ENCODE measurements around the gene GPC3.
"Not testable (repeated sequence)": the region's sequence is repeated elsewhere in the genome, so short reads cannot be mapped to it uniquely, and the experiment has no call there.

The GPC3 gene

DNA sequence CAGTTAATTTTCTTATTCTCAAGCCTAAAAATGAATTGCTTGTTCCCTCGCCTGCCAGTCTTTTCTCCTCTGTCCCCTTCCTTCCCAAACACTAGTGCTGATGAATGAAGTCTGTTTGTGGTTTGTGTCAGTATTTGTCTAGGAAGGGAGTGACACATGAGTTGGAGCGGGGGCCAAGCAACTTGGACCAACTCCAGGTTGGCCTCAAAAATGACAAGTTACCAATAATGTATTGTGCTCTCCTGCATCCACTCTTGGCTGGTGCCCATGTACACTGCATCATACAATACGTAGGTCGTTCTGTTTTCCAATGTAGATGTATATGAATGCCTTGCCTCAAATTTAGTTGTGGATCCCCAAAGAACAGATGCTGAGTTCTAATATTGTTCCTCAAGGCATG lies 347.1 kb downstream of the GPC3 start:
- no peak for DNase-seq

GRCh38 chrX:133637765-133638164 lies 347.6 kb downstream of the GPC3 start:
- no peak for DNase-seq

- DNase-seq: no peak
Observed at GRCh38 chrX:133636009-133636408, 349.4 kb downstream of the GPC3 start.

DNA sequence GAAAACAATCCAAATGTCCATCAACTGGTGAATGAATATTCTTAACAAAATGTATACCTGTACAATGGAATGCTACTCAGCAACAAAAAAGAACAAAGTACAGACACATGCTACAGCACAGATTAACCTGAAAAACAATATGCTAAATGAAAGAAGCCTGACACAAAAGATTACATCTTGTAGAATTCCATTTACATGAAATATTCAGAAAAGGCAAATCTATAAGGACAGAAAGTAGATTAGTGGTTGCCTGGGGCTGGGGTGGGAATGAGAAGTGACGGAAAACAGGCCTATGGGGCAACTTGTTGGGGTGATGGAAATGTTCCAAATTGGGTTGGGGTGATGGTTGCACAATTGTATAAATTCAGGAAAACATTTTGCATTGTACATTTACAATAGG lies 351.0 kb downstream of the GPC3 start:
- DNase-seq: no peak

DNA sequence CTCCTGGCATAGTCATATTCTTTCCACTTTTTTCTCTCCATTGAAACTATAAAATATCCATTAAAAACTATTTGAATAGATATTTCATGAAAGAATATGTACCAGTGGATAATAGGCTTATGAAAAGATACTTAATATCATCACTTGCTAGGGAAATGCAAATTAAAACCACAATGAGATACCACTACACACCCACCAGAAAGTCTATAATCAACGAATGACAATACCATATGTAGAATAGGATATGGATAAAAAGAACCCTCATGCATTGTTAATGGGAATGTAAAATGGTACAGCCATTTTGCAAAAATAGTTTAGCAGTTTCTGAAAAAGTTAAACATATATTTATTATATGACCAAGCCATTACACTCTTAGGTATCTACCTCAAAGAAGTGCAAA lies 351.4 kb downstream of the GPC3 start:
- DNase-seq: no peak

GRCh38 chrX:133633162-133633561 lies 352.2 kb downstream of the GPC3 start:
- no peak for DNase-seq

DNA sequence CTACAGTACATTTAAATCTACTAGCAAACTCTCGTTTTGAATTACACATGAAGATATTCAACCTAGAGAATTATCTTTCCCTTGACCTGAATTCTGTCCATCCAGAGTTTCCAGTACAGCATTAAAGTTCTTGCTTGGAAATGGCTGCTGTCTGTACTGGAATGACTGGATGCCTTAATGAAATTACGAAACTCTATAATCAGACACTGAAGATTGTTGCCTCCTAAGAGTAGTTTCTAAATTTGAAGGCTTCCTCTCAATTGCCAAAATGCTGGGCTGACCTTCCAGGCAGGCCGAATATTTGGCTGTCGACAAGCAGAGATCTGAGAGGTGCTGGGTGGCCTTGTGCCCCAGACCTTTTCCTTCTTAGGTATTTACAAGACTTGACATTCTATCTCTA lies 355.0 kb downstream of the GPC3 start:
- DNase-seq: no peak

DNA sequence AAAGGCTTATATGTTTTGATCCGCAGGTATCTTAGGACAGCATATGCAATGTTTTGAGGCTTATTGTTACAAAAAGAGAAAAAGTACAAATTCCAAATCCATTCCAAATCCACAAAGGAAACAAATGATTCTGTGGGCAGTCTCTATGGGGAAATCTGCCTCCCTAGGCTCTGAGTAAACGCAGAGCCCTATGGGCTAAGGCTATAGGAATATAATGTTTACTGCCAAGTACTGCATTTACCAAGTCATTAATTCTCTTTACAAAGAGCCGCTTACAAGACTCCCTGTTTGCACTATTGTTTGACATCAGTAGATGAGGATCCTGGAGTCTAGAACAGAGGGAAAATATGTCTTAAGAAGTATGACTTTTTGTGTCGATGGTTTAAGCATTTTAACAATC lies 357.7 kb downstream of the GPC3 start:
- no peak for DNase-seq

- DNase-seq: not testable (repeated sequence)
Observed at GRCh38 chrX:133621384-133621783, 364.0 kb downstream of the GPC3 start.

DNA sequence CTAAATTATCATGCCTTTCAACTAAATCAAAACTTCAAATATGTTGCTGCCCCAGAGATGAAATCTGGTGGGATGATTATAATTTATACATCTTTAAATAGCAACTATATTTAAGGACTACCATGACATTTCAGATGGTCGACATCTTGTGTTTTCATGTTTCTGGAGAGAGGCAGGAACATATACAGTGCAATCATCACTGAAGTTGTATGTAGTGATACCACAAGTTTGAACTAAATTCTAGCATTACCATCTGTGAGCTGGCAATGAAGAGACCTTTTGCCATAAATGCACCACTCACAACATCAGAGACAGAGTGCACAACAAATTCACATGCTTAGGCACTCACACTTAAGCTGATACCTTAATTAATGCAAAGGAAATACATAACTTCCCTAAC lies 373.7 kb downstream of the GPC3 start:
- no peak for DNase-seq

GRCh38 chrX:133610056-133610455 lies 375.3 kb downstream of the GPC3 start:
- no peak for DNase-seq

GRCh38 chrX:133609166-133609565 lies 376.2 kb downstream of the GPC3 start:
- DNase-seq: no peak

DNA sequence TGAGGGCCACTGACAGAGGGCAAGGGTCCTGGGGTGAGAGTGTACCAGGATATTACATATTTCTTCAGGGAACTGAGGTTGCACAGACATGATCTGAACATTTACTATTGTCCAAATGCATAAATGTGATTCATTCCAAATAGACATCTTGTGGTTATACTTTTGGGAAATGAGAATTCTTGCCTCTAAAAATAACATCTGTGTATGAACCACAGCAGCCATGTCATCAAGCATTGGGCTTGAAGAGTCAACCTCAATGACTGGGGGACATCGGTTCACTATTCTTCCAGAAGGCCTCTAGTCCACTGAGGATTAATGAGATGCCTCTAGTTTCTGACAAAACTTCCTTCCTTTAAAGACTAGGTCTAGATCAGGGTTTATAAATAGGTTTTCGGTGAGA lies 377.0 kb downstream of the GPC3 start:
- no peak for DNase-seq

GRCh38 chrX:133607419-133608348 lies 377.7 kb downstream of the GPC3 start:
- no peak for DNase-seq

DNA sequence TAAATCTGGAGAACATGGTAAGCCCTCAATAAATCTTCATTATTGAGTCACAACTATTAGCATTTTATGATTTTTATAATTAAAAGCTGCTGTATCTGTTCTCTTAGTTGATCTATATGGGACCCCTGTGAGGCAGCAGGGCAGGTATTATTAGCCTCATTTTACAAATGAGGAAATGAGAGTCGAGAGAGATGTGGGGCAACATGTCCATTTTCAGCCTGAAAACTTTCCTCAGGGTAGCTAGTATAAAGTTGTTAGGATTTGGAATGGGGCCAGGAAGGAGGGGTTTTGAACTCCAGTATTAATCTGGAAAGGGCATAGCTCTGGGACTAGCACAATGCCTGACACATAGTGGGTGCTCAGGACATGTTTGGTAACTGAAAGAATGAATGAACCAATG lies 378.4 kb downstream of the GPC3 start:
- DNase-seq: no peak

DNA sequence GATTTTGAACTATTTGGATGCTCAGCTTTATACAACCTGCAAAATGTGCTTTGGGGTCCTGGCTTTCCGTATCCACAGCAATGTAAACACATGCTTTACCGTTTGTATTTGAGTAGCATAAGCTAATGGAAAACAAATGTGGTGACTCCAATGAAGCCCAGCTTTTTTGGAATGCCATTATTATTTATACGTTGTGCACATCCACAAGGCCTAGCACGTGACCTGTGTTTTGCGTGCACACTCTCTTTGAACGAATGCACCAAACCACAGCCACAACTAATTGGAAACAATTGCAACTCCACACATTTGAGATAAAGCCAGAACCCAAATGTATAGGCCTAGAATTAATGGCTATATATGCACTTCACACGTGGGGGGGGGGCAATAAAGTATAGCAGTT lies 380.6 kb downstream of the GPC3 start:
- DNase-seq: no peak

DNA sequence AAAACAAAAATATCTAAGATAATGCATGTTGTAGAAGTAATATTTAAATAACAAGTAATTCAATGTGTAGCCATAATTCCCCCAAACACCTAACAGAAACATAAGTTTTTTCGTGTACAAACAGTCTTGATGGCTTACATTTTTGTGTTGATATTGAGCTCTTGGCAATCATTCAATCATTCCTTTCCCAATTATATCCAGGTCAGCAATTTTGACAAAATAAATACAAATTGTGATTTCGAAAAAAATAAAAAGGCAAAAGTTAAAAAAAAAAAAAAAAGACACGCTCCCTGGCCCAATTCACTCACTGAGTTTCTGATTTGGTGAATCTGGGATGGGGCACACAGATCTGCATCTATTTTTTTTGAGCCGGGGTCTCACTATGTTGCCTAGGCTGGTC lies 382.5 kb downstream of the GPC3 start:
- DNase-seq: no peak

DNA sequence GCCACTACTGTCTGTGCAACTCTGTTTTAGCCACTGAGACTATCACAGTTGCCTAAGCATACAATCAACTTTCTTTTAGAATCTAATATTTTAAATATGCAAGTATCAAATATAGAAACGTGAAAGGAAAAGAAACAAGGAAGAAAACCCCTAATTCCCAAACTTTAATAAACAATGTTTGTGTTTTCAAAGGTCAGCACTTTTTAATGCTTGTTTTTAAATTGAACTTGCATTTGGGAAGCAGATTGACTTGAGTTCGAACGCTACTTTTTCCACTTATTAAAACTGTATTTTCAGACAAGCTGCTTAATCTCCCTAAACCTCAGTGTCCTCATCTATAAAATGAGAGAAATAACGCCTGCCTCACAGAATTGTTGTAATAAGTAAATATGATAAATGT lies 384.3 kb downstream of the GPC3 start:
- no peak for DNase-seq

DNA sequence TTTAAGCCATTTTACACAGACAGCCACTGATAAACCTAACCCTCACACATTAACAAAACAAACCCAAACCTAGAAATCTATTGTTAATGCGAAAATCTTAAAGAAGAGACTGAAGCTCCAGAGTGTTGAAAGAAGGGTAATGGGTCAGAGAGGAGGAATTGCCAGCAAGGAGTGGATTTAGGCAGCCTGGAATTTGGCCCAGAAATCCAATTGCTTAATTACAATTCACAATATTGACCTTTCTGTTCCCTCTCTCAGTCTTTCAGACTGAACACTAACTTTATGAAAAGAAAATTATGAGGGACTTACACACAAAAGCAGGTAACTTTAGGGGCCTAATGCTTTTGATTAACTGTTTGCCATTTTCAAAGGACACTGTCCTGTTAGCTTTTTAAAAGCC lies 384.9 kb downstream of the GPC3 start:
- DNase-seq: no peak

- no peak for DNase-seq
Observed at GRCh38 chrX:133598601-133599335, 386.6 kb downstream of the GPC3 start.

GRCh38 chrX:133594156-133594555 lies 391.2 kb downstream of the GPC3 start:
- no peak for DNase-seq

- DNase-seq: no peak
Observed at GRCh38 chrX:133593531-133593930, 391.9 kb downstream of the GPC3 start.

- no peak for DNase-seq
Observed at GRCh38 chrX:133590703-133591505, 394.5 kb downstream of the GPC3 start.

All from stimulated activated CD4-positive, alpha-beta T cell treated with anti-CD3 and anti-CD28 coated beads, Interleukin-4, amount 100 ng/mL, for 24 hours (primary cell).